T-helper 2 cell treated with Interferon-gamma antibody and Interleukin-4, amounts not matched to agents 5 μg/mL and 100 μg/mL, for 36 hours (primary cell): ENCODE measurements around the gene NUP205.
"Not testable (repeated sequence)": the region's sequence is repeated elsewhere in the genome, so short reads cannot be mapped to it uniquely, and the experiment has no call there.

ENCODE experiments used
- DNase-seq: peaks from one replicate; pipeline ENCODE4 v3.0.0; 2021; ENCODE audit warnings: low spot score
- H3K27ac Mint-ChIP-seq: one replicate; pipeline ENCODE4 v1.8.0; 2021; ENCODE audit warnings: mild to moderate bottlenecking, mixed read lengths
- H3K27me3 Mint-ChIP-seq: one replicate; pipeline ENCODE4 v1.8.0; 2021; ENCODE audit warnings: low read depth, mixed read lengths
- H3K36me3 Mint-ChIP-seq: one replicate; pipeline ENCODE4 v1.8.0; 2021; ENCODE audit warnings: low read depth, mixed read lengths
- H3K4me1 Mint-ChIP-seq: one replicate; pipeline ENCODE4 v1.8.0; 2021; ENCODE audit warnings: low read depth, mixed read lengths
- H3K4me3 Mint-ChIP-seq: one replicate; pipeline ENCODE4 v1.8.0; 2022; ENCODE audit warnings: mild to moderate bottlenecking, moderate library complexity, mixed read lengths
- H3K9me3 Mint-ChIP-seq: one replicate; pipeline ENCODE4 v1.8.0; 2021; ENCODE audit warnings: mixed read lengths

NUP205 gene

DNA sequence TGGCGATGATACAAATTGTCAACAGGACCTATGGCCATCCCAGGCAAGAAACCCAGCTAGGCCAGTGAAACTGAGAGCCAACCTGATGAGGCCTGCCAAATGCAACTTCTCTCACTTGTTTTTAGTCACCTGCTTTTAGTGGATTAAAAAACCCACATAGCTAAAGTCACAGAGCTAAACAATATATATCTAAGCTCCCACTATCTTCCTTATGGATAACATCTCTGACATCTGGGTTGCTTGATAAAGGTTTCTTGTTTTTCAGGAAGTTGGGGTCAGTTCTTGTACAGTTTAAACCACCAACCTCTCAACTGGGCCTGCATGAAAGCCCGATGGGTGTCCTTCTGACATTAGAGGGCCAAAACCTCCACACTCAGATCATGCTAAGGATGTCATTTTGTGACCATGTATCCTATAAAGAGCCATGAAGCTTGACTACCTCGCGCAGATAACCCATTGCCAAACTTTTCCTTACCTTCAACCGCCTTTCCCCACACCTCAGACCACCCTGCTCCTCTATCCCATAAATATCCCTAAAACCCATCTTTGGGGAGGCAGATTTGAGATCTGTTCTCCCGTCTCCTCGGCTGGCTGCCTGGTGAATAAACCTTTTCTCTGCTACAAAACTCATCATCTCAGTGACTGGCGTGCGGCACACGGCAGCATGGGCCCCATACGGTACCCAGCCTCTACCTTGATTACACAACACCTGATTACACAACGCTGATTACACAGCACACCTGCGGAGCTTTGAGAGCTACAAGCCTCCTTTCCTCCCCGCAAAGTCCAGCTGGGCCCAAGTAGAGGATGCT, 103.8 kb downstream of the NUP205 start:
- Mint-ChIP-seq H3K36me3 (peaks cover 8% of the 10 kb centered on the region), H3K27me3 (no peaks in the 10 kb centered on the region), H3K27ac (peak overlapping the region; percentile 88), H3K4me1 (peaks cover 16% of the 10 kb centered on the region), H3K9me3 (peaks cover 4% of the 10 kb centered on the region), H3K4me3 (peak overlapping the region; percentile 95)
- DNase-seq = peak; percentile 8

DNA sequence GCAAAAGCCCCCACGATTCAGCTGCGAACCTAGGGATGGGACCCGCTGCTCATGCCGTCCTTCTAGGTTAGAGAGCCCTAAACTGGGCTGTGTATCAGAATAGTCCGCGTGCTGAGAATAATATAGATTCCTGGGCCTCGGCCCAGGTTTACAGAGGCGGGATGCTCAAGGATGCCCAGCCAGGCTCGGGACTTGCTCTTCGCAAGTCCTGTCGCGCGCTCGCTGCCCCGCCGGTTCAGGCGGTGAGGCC, 104.3 kb downstream of the NUP205 start:
- H3K4me1 Mint-ChIP-seq = peaks cover 19% of the 10 kb centered on the region
- peaks cover 9% of the 10 kb centered on the region for H3K36me3 Mint-ChIP-seq
- peaks cover 4% of the 10 kb centered on the region for H3K9me3 Mint-ChIP-seq
- no peaks in the 10 kb centered on the region for H3K27me3 Mint-ChIP-seq
- H3K4me3 Mint-ChIP-seq = peak overlapping the region; percentile 95
- H3K27ac Mint-ChIP-seq = peak overlapping the region; percentile 88
- no peak for DNase-seq

DNA sequence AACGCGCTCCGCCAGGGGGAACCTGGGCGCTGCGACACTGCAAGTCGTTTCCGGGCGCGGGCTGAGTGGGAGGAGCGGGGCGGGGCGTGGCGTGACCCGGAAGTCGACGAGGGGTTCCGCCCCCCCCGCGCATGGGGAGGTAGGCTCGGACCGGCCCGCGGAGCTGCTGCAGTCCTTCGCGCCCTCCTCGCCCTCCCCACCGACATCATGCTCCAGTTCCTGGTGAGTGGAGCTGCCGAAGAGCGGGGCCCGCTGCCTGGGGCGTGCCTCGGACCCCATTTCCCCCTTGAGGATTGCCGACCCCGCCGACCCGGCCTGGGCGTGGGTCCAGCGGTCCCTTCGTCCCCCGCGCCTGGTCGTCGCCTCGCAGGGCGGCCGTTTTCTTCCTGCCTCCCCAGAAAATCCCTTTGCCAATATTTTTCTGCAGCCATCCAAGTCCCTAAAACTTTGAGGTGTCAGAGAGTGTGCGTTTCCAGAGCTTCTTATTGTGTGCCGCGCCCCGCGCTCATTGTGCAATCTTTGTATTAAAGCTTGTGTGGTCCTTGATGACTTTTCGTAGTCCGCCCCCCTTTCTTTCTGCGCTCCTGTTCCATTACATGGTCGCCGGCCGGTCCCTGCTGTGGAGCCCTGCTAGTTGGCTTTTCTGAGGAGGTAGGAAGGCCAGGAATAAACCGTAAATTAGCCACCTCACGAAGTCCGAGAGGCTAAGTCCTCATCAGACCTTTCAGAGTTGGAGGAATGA, 104.8 kb downstream of the NUP205 start, which contains the start of gene STMP1:
TSS of gene STMP1 (plus strand) at position 142 of the 742 bp plus-strand sequence.
- DNase-seq = peak; percentile 93
- peak within 1 kb of the TSS; percentile 95 for H3K4me3 Mint-ChIP-seq
- peaks cover 9% of the 10 kb centered on the region for H3K36me3 Mint-ChIP-seq
- peaks cover 4% of the 10 kb centered on the region for H3K9me3 Mint-ChIP-seq
- H3K4me1 Mint-ChIP-seq = peaks cover 19% of the 10 kb centered on the region
- peak within 1 kb of the TSS; percentile 88 for H3K27ac Mint-ChIP-seq
- no peaks in the 10 kb centered on the region for H3K27me3 Mint-ChIP-seq

DNA sequence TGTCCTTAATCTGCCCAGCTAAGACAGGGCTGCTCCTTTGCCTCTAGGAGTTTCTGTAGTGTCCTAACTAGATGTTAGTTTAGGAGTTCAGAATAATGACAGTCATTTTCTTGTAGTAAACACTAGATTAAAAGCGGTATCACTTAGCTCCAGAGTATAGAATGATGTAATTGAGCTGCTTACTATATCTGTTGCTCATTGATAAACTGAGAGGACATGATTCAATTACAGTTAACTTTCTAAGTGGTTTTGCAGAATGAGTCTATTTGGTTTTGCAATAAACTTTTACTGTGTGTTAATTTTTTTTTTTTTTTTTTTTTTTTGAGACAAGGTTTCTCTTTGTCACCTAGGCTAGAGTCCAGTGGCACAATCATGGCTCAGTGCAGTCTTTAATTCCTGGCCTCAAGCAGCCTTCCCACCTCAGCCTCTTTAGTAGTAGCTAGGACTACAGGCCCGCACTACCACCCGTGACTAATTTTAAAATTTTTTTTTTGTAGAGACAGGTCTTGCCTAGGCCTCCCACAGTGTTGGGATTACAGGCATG, 106.4 kb downstream of the NUP205 start:
- Mint-ChIP-seq H3K27ac (peak overlapping the region; percentile 49), H3K9me3 (peaks cover 4% of the 10 kb centered on the region), H3K4me3 (peak overlapping the region; percentile 73), H3K36me3 (peaks cover 20% of the 10 kb centered on the region), H3K27me3 (no peaks in the 10 kb centered on the region), H3K4me1 (peaks cover 19% of the 10 kb centered on the region)
- no peak for DNase-seq

DNA sequence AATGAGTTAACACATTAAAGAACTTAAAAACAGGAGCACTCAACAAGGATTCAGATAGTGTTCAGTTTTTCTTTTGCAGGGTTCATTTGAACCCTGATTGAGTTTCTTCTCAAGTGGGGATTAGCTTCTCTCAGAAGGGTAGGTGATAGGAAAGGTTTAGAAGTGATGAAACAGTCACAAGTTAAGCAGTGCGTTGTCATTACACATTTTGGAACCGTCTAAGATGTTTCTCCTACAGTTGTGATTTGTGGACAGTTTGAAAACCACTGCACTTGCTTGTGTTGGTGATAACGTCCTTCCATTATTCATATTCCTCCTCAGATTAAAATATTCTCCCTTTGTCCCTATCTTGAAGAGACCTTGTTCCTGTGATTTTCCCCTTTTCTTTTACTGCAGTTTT, 107.3 kb downstream of the NUP205 start:
- DNase-seq = no peak
- Mint-ChIP-seq H3K4me3 (no peak overlapping the region), H3K9me3 (peaks cover 4% of the 10 kb centered on the region), H3K27me3 (no peaks in the 10 kb centered on the region), H3K36me3 (peaks cover 22% of the 10 kb centered on the region), H3K4me1 (peaks cover 18% of the 10 kb centered on the region), H3K27ac (no peak overlapping the region)

DNA sequence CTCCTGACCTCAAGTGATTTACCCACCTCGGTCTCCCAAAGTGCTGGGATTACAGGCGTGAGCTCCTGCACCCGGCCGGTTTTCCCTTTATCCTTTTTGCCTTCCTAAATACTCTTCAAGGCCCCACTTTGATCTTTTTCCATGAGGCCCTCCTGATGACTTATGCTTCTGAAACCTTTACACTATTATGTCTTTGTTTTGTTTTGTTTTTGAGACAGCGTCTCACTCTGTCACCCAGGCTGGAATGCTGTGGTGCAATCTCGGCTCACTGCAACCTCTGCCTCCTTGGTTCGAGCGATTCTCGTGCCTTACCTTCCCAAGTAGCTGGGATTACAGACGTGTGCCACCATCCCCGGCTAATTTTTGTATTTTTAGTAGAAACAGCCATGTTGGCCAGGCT, 108.4 kb downstream of the NUP205 start:
- Mint-ChIP-seq H3K4me3 (no peak overlapping the region), H3K27me3 (no peaks in the 10 kb centered on the region), H3K27ac (no peak overlapping the region), H3K36me3 (peaks cover 22% of the 10 kb centered on the region), H3K9me3 (peaks cover 4% of the 10 kb centered on the region), H3K4me1 (peaks cover 19% of the 10 kb centered on the region)
- DNase-seq = no peak

DNA sequence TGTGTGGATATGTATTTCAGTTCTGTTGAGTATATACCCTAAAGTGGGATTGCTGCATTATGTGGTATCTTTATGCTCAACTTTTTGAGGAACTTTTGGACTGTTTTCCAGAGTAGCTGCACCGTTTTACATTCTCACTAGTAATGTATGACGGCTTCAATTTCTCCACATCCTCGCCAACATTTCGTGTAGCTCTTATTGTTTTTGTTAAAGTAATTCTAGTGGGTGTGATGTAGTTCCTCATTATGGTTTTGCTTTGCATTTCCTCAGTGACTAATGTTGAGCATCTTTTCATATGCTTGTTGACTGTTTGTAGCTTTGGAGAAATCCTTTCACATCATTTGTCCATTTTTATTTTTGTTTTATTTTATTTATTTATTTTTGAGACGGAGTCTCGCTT, 109.1 kb downstream of the NUP205 start:
- Mint-ChIP-seq H3K4me3 (no peak overlapping the region), H3K27me3 (no peaks in the 10 kb centered on the region), H3K9me3 (peaks cover 1% of the 10 kb centered on the region), H3K4me1 (peaks cover 14% of the 10 kb centered on the region), H3K36me3 (peaks cover 22% of the 10 kb centered on the region), H3K27ac (no peak overlapping the region)
- DNase-seq = no peak

DNA sequence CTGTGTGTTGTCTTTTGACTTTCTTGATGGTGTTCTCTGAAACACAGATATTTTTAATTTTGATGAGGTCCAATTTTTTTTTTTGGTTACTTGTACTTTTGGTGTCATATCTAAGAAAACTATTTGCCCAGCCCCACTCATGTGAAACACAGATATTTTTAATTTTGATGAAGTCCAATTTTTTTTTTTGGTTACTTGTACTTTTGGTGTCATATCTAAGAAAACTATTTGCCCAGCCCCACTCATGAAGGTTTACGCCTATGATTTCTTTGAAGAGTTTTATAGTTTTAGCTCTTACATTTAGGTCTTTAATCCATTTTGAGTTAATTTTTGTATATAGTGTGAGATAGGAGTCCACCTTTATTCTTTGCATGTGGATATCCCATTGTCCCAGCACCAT, 109.9 kb downstream of the NUP205 start:
- not testable (repeated sequence) for H3K4me3 Mint-ChIP-seq, H3K27me3 Mint-ChIP-seq, H3K9me3 Mint-ChIP-seq, H3K27ac Mint-ChIP-seq, DNase-seq
- Mint-ChIP-seq H3K36me3 (peaks cover 22% of the 10 kb centered on the region), H3K4me1 (peaks cover 14% of the 10 kb centered on the region)

DNA sequence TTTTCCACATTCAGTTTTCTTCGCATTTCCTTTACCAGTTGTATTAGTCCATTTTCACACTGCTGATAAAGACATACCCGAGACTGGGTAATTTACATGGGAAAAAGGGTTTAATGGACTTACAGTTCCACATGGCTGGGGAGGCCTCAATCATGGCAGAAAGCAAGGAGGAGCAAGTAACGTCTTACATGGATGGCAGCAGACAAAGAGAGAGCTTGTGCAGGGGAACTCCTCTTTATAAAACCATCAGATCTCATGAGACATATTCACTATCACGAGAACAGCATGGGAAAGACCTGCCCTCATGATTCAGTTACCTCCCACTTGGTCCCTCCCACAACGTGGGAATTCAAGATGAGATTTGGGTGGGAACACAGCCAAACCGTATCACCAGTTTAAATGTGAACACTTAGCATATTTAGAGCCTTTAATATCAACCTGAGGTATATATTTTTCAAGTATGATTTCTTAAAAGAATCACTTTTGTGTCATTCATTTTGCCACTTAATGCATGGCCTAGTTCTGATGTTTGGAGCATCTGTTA, 111.2 kb downstream of the NUP205 start:
- not testable (repeated sequence) for H3K9me3 Mint-ChIP-seq, H3K27ac Mint-ChIP-seq, DNase-seq, H3K4me3 Mint-ChIP-seq, H3K27me3 Mint-ChIP-seq
- Mint-ChIP-seq H3K4me1 (peaks cover 16% of the 10 kb centered on the region), H3K36me3 (peaks cover 21% of the 10 kb centered on the region)

DNA sequence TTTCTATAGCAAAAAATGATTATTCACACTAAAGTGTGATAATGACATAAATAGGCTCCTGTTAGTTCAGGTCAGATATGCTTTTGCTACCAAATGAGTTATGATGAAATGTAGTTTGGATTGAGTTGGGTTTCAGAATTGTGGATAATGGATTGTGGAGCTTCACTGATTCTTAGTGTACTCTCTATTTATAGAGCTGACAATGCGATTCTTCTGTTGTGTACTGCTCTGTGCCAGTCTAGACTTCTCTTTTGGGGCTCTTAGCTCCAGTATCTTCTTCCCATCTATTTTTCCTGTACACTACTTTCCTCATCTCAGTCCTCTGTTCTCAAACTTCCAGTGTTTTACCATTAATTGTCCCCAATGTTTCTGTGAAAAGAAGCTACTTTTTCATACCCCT, 112.1 kb downstream of the NUP205 start:
- Mint-ChIP-seq H3K27me3 (no peaks in the 10 kb centered on the region), H3K9me3 (no peaks in the 10 kb centered on the region), H3K27ac (no peak overlapping the region), H3K4me1 (peaks cover 12% of the 10 kb centered on the region), H3K4me3 (no peak overlapping the region), H3K36me3 (peaks cover 21% of the 10 kb centered on the region)
- DNase-seq = no peak

DNA sequence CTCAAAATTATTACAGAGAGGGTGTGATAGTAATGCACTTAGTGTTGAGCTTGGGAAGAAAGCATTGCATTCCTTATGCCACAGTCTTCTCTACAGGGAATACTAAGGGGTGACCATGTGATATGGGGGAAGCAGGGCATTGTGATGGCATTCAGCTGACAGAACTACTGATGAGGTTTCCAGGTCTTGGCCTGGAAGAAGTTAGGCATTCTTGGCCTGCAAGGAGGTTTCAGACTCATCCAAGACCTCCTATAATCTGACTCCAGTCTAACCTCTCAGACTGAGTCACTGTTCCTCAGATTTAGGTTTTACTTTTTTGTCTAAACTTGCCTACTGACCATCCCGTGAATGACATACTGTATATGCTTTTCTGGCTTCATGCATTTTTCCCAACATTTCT, 112.5 kb downstream of the NUP205 start:
- Mint-ChIP-seq H3K4me1 (peaks cover 11% of the 10 kb centered on the region), H3K4me3 (no peak overlapping the region), H3K36me3 (peaks cover 21% of the 10 kb centered on the region), H3K27ac (no peak overlapping the region), H3K27me3 (no peaks in the 10 kb centered on the region), H3K9me3 (no peaks in the 10 kb centered on the region)
- DNase-seq = no peak

DNA sequence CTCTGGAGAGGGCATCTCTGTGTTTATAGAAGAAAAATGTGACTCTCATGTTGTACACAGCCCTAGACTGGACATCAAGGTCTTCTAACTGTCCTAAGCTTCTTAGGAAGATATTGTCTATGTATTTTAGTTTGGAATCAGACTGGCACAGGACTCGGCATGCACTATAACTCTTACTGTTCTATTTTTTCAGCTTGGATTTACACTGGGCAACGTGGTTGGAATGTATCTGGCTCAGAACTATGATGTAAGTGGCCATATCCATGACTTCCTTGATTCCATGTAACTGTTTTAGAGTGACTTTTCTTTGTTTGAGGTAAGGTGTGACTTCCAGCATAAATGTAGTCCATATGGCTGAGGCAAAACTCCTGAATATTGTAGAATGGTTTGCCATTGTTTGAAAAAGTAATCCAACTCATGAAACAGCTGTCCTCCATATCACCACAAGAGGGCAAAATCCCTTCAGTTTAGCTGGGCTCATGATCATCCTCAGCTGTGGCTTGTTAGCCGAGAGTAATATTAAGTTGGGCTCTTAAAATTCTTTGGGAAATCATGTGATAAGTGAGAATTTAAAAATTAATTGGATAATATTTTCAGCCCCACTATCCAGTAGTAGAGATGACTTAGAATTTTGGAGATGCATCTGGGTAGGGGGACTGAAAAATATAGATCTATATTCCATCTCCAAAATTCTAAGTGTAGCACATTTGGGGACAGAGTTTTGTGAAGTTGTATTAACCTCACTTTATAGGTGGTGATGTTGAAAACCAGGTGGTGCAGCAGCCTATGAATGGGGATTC, 115.0 kb downstream of the NUP205 start:
- Mint-ChIP-seq H3K27ac (no peak overlapping the region), H3K27me3 (no peaks in the 10 kb centered on the region), H3K9me3 (no peaks in the 10 kb centered on the region), H3K4me1 (peaks cover 7% of the 10 kb centered on the region), H3K4me3 (no peak overlapping the region), H3K36me3 (peaks cover 20% of the 10 kb centered on the region)
- DNase-seq = no peak

DNA sequence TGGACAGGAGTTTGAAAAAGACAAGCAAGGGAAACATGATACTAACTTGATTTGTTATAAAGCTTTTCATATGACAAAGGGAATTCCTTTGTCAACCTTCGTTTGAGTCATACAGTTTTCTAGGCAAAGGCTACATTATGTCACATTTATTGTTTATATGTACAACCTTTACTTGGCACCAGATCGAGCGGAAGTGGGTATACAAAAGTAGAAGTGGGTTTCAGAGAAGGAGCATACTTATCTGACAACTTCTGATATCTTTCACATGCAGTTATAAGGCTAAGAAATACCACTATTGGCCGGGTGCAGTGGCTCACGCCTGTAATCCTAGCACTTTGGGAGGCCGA, 115.6 kb downstream of the NUP205 start:
- H3K4me3 Mint-ChIP-seq = no peak overlapping the region
- peaks cover 21% of the 10 kb centered on the region for H3K36me3 Mint-ChIP-seq
- H3K9me3 Mint-ChIP-seq = no peaks in the 10 kb centered on the region
- peaks cover 7% of the 10 kb centered on the region for H3K4me1 Mint-ChIP-seq
- H3K27ac Mint-ChIP-seq = no peak overlapping the region
- no peaks in the 10 kb centered on the region for H3K27me3 Mint-ChIP-seq
- DNase-seq = no peak
